Dermis microvascular lymphatic vessel endothelial cell (primary cell): Measurements from ENCODE around the gene PRG3. TPM values are rescaled to one million over a fixed set of nuclear protein-coding genes. Genes with fewer than 3 reads are reported as not detected.
"Not testable (repeated sequence)": the region's sequence is repeated elsewhere in the genome, so short reads cannot be mapped to it uniquely, and the experiment has no call there.

Experiments used
- DNase-seq, 2 donors: peaks; one replicate each; pipeline versions ENCODE4 v3.0.0 to v3.0.0-alpha.2; 2010; ENCODE audit warnings: low read depth in 2 of 2
- total RNA-seq: library from RNA; depleted of rRNA; stranded (reverse); fragments of >200 nt; gene quantifications from 2 replicates; pipeline ENCODE4 v1.2.1, GENCODE V29; 2014

PRG3 gene
- total RNA-seq, 1 donor from 2014 or later = not detected

DNA sequence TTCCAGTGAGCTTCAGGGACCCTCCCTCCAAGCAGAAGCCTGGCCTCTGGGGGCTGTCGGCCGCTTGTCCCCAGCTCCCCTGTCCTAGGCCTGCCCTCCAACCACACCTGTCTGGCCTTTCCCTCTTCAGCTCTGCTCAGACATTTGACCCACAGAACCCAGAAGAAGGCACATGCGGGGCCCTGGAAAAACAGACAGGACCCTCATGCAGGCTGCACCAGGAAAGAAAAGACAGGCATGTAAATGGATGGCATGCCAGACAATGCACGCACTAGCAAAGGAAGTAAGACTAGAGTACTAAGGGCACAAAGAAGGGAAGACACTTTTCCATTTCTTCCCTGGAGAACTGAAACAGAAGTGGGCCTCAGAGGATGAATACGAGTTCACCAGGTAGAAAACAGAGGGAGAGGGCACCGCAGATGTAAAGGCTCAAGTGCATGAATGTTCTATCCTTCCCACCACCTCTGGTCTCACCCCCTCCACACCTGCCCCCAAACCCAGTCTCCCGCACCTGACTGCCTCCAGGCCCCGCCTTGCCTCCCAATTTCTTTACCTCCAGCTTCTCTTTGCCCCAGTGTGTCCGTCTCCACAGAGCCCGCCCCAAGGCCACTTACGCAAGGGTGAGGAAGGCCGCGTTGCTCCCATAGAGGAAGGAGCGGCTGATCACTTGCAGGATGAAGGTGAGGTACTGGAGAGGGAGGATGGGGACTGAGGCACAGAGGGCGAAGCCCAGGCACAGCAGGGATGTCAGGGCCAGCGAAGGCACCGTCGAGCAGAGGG lies 28.6 kb upstream of the PRG3 start:
- DNase-seq = no peak

DNA sequence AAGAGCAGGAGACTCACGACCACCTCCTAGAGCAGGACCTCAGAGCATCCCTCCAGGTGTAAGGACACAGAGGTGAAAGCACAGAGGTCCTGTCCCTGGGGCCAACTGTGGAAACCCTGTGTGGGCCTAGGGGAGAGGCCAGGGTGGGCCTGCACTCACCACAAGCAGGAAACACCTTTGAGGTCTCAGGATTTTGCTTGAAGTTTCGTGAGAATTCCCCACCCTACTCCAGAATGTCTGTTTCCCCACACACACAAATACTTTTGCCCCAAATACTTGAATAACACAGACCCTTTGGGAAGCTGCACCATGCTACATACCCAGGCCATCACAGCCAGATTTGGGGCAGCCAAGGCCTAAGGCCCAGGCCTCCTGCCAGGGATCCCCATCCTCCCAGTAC lies 27.8 kb upstream of the PRG3 start:
- no peak for DNase-seq

DNA sequence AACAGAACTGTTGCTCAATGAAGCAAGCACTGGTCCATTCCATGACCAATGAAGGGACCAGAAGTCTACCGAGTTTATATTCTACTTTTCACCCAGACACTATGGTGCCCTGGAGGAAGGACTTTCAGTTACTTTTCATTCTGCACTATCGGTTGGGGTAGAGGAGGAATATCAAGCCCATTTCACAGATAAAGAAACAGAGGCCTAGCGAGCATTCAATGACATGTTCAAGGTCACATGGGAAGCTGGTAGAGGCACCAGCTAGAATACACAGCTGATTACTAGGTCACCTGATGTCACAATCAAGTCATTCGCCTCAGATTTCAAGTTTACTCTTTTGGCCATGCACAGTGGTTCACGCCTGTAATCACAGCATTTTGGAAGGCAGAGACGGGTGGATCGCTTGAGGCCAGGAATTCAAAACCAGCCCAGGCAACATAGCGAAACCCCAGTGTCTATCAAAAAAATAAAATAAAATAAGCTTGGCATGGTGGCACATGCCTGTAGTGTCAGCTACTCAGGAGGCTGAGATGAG lies 27.1 kb upstream of the PRG3 start:
- DNase-seq = no peak

DNA sequence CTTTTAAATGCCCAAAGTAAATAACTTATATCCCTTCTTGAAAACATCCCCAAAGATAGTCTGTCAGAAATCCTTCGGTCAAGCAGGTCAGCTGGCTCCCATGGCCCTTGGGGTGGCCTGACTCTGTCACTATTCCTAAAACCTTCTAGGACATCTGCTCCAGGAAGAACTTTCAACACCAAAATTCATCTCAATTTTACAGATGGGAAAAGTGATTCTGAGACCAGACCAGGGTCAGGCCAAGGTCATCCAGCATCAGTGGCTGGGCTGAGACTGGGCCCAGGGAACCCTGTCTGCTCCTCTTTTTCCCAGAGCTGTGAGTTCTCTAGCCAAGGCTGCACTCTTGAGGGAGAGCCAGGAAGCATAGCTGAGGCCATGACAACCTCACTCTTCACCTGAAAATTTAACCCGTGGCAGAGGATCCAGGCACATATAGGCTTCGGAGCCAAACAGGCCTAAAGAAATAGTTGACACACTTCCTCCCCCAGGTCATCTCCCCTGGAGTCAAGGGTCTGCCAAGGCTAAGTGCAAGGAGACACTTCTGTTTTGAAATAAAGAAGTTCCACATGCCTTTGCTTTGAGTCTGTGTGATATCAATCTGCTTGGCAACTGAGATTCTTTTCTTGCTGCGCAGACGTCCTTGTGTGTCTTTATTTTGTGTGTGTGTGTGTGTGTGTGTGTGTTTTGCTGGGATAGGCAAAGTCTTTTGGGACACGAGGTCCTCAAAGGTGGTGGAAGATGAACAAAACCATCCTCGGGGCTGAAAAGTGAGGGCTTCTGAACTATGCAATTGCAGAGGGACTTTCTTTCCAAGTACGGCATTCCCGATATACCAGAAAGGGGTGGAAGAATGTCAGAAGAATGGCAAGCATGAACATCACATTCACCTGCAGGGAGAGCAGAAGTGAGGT lies 26.3 kb upstream of the PRG3 start:
- DNase-seq = no peak

DNA sequence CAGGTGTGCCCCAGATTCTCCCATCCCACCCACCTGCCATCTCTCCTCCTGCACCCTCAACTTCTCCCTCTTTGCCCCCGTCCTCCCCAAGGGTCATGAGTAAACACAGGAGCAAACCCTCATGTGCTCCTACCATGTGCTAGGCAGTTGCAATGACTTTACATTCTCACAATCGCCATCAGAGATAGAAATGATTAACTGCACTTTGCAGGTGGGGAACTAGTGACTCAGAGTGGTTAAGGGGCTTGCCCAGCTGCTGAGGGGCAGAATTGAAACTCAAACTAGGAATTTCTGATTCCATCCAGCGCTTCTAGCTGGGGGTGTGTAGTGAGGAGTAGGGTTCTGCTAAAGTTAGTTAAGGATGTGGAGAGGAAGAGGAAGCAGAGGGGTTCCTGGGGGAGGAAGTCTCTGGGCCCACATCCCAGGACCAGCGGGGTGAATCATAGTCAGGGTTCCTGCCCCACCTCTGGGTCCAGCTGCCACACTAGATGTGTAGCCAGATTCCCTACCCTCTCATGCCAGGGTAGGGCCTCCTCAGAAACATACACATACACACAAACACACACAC lies 25.5 kb upstream of the PRG3 start:
- DNase-seq = peak; percentile 26 to 85

DNA sequence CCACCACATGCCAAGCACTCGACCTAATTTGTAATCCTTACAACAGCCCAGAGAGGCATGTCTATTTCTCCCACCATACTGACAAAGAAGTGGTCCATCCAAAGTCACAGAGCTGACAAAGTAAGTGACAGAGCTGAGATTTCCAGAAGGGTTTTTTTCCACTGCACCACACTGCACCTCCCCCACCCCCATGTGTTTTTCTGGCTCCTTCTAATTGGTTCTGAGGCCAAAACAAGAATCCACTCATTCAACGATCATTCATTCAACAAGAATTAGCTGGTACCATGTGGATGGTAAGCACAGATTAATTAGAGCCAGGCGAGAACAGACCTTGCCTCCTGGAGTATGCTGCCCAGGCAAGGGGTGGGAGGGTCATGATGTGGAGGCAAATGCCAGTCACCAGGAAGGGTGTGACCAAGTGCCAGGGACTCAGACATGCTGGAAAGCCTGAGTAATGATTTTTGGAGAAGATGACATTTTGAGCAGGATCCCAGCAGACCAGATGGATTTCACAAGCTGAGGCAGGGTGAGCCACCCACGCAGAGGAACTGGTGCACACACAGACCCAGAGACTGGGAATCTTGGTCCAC lies 24.4 kb upstream of the PRG3 start:
- no peak for DNase-seq

DNA sequence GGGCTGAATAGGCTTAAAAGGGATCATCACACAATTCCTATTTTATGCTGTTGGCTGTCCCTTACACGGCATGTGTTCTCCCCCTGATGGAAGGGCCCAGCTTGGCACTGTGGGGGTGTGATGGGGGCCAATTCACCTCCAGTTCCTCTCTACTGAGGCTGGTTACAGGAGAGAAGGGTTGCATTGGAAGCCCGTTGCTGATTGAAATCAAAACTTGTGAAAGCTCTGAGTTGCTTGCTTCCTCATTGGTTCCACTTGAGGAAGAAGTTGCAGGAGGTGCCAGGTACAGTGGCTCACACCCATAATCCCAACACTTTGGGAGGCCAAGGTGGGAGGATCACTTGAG lies 22.8 kb upstream of the PRG3 start:
- no peak for DNase-seq

DNA sequence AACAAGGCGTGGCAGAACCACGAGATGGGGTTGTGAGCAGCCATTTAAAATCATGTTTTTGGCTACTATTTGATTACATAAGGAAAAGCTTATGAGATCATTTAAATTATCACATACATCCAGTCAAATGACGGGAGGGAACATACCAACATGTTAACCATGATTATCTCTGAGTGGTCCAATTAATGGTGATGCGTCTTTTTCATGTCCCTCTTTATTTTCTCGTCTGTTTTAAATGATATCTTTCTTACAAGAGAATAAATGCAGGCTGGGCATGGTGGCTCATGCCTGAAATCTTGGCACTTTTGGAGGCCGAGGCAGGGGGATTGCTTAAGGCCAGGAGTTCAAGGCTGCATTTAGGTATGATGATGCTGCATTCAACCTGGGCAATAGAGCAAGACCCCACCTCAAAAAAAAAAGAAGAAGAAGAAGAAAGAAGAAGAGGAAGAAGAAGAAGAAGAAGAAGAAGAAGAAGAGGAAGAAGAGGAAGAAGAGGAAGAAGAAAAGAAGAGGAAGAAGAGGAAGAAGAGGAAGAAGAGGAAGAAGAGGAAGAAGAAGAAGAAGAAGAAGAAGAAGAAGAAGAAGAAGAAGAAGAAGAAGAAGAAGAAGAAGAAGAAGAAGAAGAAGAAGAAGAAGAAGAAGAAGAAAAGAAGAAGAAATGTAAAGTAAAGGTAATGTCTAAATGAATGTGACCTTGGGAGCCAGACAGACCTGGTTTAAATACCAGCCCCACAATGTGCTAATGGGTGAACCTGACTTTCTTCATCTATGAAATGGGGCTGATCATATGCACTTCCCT lies 22.3 kb upstream of the PRG3 start:
- not testable (repeated sequence) for DNase-seq

DNA sequence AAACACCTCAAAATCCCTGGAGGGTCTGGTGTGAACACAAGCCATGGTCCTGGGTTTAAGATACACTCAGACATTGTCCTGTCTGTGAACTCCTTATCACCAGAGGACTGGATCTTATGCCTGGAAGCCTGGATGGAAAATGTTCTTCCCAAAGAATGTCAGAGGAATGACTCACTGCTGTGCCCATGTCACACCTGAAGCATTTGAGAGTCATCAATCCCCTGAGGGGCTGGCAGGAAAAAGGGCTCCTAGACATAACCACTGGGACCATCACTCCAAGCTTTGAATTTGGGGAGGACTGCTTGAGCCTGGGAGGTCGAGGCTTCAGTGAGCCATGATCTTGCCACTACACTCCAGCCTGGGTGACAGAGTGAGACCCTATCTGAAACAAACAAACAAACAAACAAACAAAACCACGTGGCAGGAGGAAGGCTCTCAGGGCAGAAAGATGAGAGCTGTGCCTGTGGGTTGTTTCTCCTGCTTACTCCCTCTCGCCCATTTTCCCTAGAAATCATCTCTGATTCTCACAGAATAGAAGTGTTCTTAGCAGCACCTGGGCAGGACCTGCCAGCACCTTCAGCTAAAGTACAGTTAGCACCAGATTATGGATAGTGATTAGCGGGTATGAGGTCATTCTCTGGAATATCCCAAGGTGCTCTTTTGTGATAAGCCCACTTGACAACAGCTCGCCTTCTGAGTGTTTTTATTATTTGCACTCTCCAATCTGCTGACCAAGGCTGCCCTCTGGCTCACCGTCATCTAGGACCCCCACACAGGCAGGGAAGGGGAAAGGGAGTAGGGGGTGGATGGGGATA lies 21.4 kb upstream of the PRG3 start:
- DNase-seq = no peak

DNA sequence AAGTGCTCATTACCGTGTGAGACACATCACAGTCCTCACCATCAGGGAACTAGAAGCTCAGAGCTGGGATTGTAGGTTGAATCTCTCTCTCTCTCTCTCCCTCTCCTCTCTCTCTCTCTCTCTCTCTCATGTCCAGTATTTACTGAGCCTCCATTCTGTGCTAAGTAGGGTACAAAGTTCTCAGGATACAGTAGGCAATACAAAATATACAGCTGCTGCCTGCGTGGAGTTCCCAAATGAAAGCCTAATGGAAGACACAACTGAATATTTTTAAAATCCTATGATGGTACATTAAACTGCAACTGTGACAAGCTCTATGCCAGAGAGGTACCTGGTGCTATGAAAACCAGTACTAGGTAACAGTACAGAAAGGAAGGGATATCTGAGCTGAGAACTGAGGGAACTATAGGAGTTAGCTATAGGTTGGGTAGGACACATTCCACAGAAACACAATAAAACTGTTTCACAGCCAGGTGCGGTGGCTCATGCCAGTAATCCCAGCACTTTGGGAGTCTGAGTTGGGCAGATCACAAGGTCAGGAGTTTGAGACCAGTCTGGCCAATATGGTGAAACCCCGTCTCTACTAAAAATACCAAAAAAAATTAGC lies 19.1 kb upstream of the PRG3 start:
- no peak for DNase-seq

DNA sequence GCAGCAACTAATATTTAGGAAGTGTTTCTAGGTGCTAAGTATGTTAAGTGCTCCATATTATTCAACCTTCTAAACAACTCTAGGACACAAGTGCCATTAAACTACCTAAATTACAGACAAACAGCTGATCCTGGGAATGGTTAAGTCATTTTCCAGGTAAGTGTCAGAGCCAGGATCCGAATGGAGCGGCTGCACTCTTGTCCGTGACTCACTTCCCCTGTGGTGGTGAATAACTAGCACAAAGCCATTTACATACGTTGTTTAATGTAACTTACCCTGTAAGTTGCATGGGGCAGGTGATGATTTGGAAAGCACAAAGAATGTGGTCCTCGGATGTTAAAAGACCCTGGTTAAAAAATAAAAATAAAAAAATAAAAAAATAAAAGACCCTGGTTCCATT lies 18.3 kb upstream of the PRG3 start:
- DNase-seq = peak; percentile 7 to 52

DNA sequence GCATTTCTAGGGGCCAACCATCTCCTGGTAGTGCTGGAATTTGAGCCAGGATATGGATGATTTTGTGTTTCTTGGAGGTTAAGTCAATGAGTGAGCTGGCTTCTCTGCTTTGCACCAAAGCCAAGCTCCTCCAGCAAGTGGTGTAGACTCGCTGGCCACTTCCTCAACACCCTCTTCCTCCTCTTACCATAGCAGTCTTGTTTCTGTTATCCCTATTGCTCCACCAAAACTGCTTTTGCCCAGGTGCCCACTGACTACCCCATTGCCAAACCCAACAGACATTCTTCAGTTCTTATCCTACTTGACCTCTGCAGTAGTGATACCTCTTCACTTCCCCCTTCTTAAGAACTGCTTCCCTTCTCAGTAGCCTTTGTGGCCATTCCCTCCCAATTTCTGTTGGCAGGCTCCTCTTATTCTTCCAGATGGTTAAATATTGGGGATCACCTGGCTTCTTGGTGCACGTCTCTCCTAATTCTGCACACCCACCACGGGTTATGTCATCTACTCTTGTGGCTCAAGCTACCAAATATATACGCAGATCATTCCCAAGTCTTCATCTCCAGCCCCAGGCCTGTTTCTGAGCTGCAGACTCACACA lies 16.5 kb upstream of the PRG3 start:
- DNase-seq = no peak

DNA sequence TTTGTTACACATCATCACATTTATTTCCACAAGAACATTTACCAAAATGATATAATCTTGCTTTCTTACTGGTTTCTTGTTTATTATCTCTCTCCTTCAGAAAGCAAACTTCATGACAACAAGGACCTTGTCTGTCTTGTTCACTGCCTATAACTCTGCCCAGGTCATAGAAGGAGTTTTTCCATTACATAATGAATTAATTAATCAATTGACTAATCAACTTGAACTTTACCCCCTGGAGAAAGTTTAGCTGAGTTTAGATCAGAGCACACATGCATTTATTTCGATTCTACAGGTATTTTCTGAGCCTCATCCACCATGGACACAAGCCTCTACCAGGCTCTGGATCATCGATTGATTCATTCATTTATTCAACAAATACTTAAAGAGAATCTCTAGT lies 15.8 kb upstream of the PRG3 start:
- no peak for DNase-seq

DNA sequence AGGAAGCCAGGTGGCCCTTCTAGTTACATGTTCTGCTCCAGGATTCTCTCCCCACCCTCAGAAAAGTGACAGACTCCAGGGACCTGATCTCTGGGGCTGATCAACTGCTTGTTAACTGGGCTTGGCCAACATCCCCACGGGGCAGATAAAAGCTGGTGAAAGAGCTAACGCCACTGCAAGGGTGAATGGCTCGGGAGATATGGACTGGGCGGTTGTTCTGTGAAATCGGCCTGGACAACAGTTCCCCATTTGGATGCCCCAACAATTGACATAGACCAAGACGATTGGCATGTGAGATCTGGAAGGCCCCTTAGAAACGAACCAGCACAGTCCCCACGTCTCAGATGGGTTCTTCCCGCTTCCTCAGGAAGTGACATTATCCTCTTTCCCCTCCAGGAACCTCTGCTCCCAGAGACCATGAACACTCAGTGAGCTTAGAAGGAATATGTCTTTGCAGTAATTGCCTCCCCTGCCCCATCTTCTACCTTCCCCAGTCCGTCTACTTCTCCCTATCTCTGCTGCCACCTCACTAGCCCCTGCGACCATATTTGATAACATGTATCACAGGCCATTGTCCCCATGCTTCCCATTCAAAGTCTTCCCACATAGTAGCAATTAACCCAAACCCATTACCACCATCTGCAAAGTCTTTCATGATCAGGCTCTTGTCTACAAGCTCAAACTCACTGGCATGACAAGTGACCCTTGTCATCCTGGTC lies 15.1 kb upstream of the PRG3 start:
- DNase-seq = no peak

DNA sequence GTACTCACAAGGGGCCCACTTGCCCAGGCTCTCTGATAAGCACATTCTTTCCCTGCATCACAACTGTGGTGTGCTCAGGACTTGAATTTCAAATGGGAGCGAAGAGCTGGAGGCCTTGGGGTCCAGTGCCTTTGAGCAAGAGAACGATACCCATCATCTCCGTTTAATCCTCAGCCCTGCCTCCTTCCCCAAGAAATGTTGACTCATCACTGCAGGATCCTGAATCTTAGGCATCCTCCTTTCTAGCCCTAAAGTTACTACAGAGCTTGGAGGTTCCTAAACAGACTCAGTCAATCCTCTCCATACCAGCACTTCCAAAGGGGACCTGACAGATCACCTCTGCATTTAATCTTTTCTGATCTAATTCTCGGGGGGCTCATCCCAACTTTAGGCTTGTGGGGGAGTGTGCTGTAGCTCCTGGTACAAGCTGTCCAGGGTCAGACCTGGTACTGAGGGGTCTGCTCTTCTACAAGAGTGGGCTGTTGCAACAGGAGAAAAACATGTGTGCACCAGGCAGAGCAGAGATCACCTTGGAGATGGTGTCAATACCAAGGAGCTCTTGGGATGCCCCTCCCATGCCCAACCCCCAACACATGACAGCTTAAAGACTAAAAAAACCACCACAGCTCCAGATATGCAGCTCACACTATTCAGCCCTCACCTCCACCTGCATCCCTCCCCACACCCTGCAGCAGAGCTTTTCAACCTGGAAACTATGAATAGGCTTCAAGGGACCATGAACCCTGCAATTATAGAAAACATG lies 13.4 kb upstream of the PRG3 start:
- DNase-seq = no peak

DNA sequence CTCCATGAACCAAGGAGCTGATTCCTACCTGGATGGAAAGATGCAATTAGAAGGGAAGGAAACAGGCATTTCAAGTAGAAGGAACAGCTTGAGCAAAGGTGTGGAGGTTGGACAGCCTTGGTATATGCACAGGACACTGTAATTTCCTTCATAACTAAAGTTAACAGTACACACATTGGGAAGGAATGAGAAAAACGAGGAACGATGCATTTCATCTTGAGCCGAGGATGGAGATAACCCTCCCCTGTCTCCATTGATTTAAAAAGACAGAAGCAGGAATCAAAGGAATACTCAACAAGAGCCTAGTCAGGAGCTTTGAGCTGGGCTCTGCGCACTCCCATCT lies 11.8 kb upstream of the PRG3 start:
- no peak for DNase-seq

DNA sequence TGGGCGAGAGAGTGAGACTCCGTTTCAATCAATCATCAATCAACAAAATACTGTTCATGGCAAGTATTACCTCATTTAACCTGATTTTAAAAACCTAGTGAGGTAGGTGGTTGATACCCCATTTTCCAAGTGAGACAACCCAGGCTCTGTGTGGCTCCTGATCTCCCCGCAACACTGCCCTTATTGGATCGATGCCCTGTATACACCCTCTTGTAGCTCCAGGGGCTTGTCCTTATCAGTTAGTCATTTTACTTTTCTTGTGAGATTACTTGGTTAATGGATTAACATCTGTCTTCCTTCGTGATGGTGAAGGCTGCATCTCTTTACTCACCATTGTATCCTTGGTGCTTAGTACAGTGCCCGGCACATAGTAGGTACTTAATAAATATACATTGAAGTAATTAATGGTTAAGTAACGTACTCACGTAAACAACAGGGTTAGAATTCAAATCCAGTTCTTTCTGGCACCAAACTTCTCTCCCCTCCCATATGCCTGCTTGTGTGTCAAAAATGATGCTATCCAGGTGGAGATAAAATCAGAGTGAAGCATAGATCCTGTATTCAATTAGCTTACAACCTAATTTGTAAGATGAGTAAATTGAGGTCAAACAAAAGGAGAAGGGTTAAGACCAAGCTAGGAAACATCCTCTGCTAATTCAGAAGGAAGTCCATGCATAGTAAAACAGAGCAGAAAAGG lies 11.3 kb upstream of the PRG3 start:
- no peak for DNase-seq
